Erythroblast (primary cell): ENCODE data around the gene TRPC6.

ENCODE experiments used
- GATA1 ChIP-seq: IDR thresholded peaks from 2 replicates; pipeline ENCODE4 v1.6.1; 2011; ENCODE audit warnings: low read depth, mild to moderate bottlenecking, control low read depth, low read length, moderate library complexity
- POLR2A ChIP-seq: IDR thresholded peaks from 2 replicates; pipeline ENCODE4 v1.6.1; 2011; ENCODE audit warnings: mild to moderate bottlenecking, low read length

DNA sequence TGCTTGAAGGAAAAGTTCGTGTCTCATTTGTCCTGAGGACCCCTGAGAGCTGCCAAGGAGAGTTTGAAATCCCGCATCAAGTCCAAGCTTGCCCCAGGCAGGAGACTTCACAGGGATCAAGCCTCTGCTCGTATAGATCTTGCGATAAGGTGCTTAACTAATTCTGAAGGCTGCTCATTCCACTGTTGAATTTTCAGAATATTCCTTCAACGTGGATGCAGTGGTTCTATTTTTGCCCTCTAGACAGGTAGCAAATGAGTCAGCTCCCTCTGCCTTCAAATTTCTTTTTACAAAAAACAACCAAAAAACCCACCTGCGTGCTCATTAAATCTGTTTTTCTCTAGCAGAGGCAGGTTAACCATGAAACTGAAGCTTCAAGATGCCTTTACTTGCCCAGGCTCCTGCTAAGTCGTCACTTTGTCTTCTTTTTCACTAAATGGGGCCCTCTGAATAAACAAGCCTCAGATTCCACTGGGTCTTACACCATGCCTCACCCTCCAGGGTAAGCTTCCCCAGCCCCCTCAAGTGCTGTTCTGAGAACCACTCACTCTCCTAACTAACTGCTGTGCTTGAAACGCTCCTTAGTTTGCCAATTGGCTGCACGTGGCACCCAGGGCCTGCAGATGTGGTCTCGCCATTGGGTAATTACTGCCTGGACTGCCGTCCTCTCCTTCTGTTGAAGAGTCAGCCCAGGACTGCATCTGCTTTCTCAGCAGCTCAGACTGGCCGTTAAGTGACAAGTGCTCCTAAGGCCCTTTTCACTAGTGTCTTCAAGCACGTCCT, 105.0 kb downstream of the TRPC6 start:
- TF ChIP-seq POLR2A (no peak), GATA1 (no peak)
